SK-N-SH (cell line): ENCODE data around the gene CBX7. TPM values are rescaled to one million over a fixed set of nuclear protein-coding genes. Genes with fewer than 3 reads are reported as not detected.
A peak's percentile ranks its signal among the peaks of the same experiment; 100 is the strongest.

Experiments used
- CTCF ChIA-PET: fragments of 300-600, 350-600 bp; formaldehyde crosslinking; extraction: SDS; loops from one replicate; lab custom pipeline; 2021; lab: Yijun Ruan, JAX
- POLR2A ChIA-PET: fragments of 350-600 bp; sonication (Branson Sonifier 250); formaldehyde crosslinking; extraction: SDS; loops from one replicate; lab custom pipeline; 2020; ENCODE audit warnings: antibody characterized with exemption, inconsistent platforms; lab: Yijun Ruan, JAX
- DNase-seq: peaks from one replicate; pipeline ENCODE4 v3.0.0; 2012
- H2AFZ ChIP-seq: fragments of 200-600 bp; sonication (generic); 2 replicates; pipeline ENCODE4 v1.8.1; 2016; ENCODE audit warnings: antibody characterized with exemption, mild to moderate bottlenecking, low read depth
- H3F3A ChIP-seq: fragments of 200-600 bp; sonication (generic); replicated peaks from 2 replicates; pipeline ENCODE3; 2016; ENCODE audit warnings: antibody characterized with exemption, mild to moderate bottlenecking; ENCODE audit not compliant: insufficient read depth
- H3K27ac ChIP-seq, 2 experiments: fragments of 200-500 bp in 1 of 2; fragments of 200-600 bp in 1 of 2; sonication (Bioruptor generic) in 1 of 2; sonication (generic), shearing (Covaris generic) in 1 of 2; 2 replicates each; pipeline versions ENCODE4 v1.5.1 to v1.6.1; 2014 to 2016; ENCODE audit warnings: low read depth in 2 of 2, inconsistent platforms in 1 of 2, low read length in 1 of 2, mild to moderate bottlenecking in 1 of 2, mixed read lengths in 1 of 2
- H3K27me3 ChIP-seq: fragments of 200-600 bp; sonication (generic), shearing (Covaris generic); 2 replicates; pipeline ENCODE4 v1.6.1; 2016; ENCODE audit warnings: mixed run types; ENCODE audit not compliant: insufficient read depth
- H3K36me3 ChIP-seq, 2 experiments: fragments of 200-500 bp in 1 of 2; fragments of 200-600 bp in 1 of 2; sonication (Bioruptor generic) in 1 of 2; sonication (generic) in 1 of 2; replicated peaks in 1 of 2; 2 replicates each; pipeline versions ENCODE3 to v1.5.1; 2014 to 2016; ENCODE audit warnings: low read length in 1 of 2, mild to moderate bottlenecking in 1 of 2; ENCODE audit not compliant: insufficient read depth in 2 of 2, control insufficient read depth in 1 of 2
- H3K4me1 ChIP-seq, 2 experiments: fragments of 200-500 bp in 1 of 2; fragments of 200-600 bp in 1 of 2; sonication (Bioruptor generic) in 1 of 2; sonication (generic), shearing (Covaris generic) in 1 of 2; 2 replicates each; pipeline versions ENCODE4 v1.5.1 to v1.6.1; 2014 to 2016; ENCODE audit warnings: low read depth in 1 of 2, low read length in 1 of 2, mixed run types in 1 of 2; ENCODE audit not compliant: insufficient read depth in 2 of 2, control insufficient read depth in 1 of 2
- H3K4me2 ChIP-seq: fragments of 200-600 bp; sonication (generic), shearing (Covaris generic); 2 replicates; pipeline ENCODE4 v1.6.1; 2017; ENCODE audit warnings: mixed run types
- H3K4me3 ChIP-seq, 2 experiments: fragments of 200-500 bp in 1 of 2; fragments of 200-600 bp in 1 of 2; sonication (Bioruptor generic) in 1 of 2; sonication (generic), shearing (Covaris generic) in 1 of 2; 2 replicates each; pipeline versions ENCODE4 v1.5.1 to v1.8.1; 2014 to 2016; ENCODE audit warnings: low read depth in 2 of 2, inconsistent platforms in 1 of 2, low read length in 1 of 2, mild to moderate bottlenecking in 1 of 2, mixed read lengths in 1 of 2, moderate library complexity in 1 of 2
- H3K79me2 ChIP-seq: fragments of 200-600 bp; sonication (generic); 2 replicates; pipeline ENCODE4 v1.8.1; 2017; ENCODE audit warnings: mild to moderate bottlenecking; ENCODE audit not compliant: insufficient read depth
- H3K9ac ChIP-seq: fragments of 200-600 bp; sonication (generic); 2 replicates; pipeline ENCODE4 v1.6.1; 2017; ENCODE audit warnings: mixed run types
- H3K9me2 ChIP-seq: fragments of 200-600 bp; sonication (generic); 2 replicates; pipeline ENCODE4 v1.6.1; 2017; ENCODE audit warnings: mixed run types
- H3K9me3 ChIP-seq: fragments of 200-600 bp; sonication (generic); 2 replicates; pipeline ENCODE4 v1.6.1; 2017; ENCODE audit warnings: mixed run types, mild to moderate bottlenecking, moderate library complexity
- H4K20me1 ChIP-seq: fragments of 200-600 bp; sonication (generic); 2 replicates; pipeline ENCODE4 v1.6.1; 2017; ENCODE audit warnings: mild to moderate bottlenecking, mixed run types; ENCODE audit not compliant: insufficient read depth
- CTCF ChIP-seq: fragments of 200-600 bp; sonication (generic); IDR thresholded peaks from 2 replicates; pipeline ENCODE4 v1.6.1; 2017; ENCODE audit warnings: antibody characterized with exemption, mild to moderate bottlenecking, moderate library complexity
- ELF1 ChIP-seq: IDR thresholded peaks from 2 replicates; pipeline ENCODE4 v1.4.0; 2012
- FOXJ3 ChIP-seq: sonication (generic); formaldehyde crosslinking; IDR thresholded peaks from 2 replicates; pipeline ENCODE4 v1.5.1; 2020; ENCODE audit warnings: mild to moderate bottlenecking, missing genetic modification reagents
- FOXM1 ChIP-seq: IDR thresholded peaks from 2 replicates; pipeline ENCODE4 v1.4.0; 2012; ENCODE audit warnings: low read depth, mild to moderate bottlenecking
- GABPA ChIP-seq: IDR thresholded peaks from 2 replicates; pipeline ENCODE4 v1.4.0; 2012; ENCODE audit warnings: low read depth, mild to moderate bottlenecking
- JUND ChIP-seq: IDR thresholded peaks from 2 replicates; pipeline ENCODE4 v1.4.0; 2012
- MAX ChIP-seq: IDR thresholded peaks from 2 replicates; pipeline ENCODE4 v1.4.0; 2012; ENCODE audit warnings: low read depth
- MXI1 ChIP-seq: IDR thresholded peaks from 2 replicates; pipeline ENCODE4 v1.6.1; 2012; ENCODE audit warnings: mild to moderate bottlenecking, low read depth, low read length, improper control_type of control experiment
- NFIC ChIP-seq: IDR thresholded peaks from 2 replicates; pipeline ENCODE4 v1.4.0; 2012; ENCODE audit warnings: borderline replicate concordance
- RAD21 ChIP-seq: IDR thresholded peaks from 2 replicates; pipeline ENCODE4 v1.6.1; 2012; ENCODE audit warnings: mild to moderate bottlenecking, low read length
- REST ChIP-seq: IDR thresholded peaks from 2 replicates; pipeline ENCODE4 v1.6.1; 2012; ENCODE audit warnings: mild to moderate bottlenecking, low read depth, low read length, moderate library complexity
- RXRA ChIP-seq: IDR thresholded peaks from 2 replicates; pipeline ENCODE4 v1.4.0; 2012; ENCODE audit warnings: low read depth, mild to moderate bottlenecking, borderline replicate concordance
- SIN3A ChIP-seq: IDR thresholded peaks from 2 replicates; pipeline ENCODE4 v1.6.1; 2012; ENCODE audit warnings: low read depth, mild to moderate bottlenecking, low read length, moderate library complexity, borderline replicate concordance
- SMC3 ChIP-seq: IDR thresholded peaks from 2 replicates; pipeline ENCODE4 v1.6.1; 2012; ENCODE audit warnings: low read depth, low read length, improper control_type of control experiment
- TAF1 ChIP-seq: IDR thresholded peaks from 2 replicates; pipeline ENCODE4 v1.6.1; 2012; ENCODE audit warnings: low read depth, mild to moderate bottlenecking, low read length, moderate library complexity, borderline replicate concordance
- TCF12 ChIP-seq: IDR thresholded peaks from 2 replicates; pipeline ENCODE4 v1.4.0; 2012
- TEAD4 ChIP-seq: IDR thresholded peaks from 2 replicates; pipeline ENCODE4 v1.4.0; 2012; ENCODE audit warnings: mild to moderate bottlenecking, borderline replicate concordance; ENCODE audit not compliant: insufficient read depth
- YY1 ChIP-seq: IDR thresholded peaks from 2 replicates; pipeline ENCODE4 v1.4.0; 2012; ENCODE audit warnings: low read depth, mild to moderate bottlenecking
- WGBS: methylation state at CpG from one replicate; pipeline ENCODE4 v1.1.6; 2017; ENCODE audit warnings: low lambda C conversion rate; 5-methylcytosine and 5-hydroxymethylcytosine counted together
- polyA plus RNA-seq, 3 experiments: library from polyadenylated mRNA; depleted of rRNA; stranded (reverse); fragments of >200 nt; gene quantifications; 2 replicates each; pipeline ENCODE4 v1.2.3, GENCODE V29; 2012

Gene CBX7
- polyA plus RNA-seq, 1 of the 3 experiments (the other 2 are of a cell fraction), result 2.3 TPM

GRCh38 chr22:39117585-39118191 lies 34.8 kb downstream of the CBX7 start:
- Histone ChIP-seq H4K20me1 (no peaks in the 10 kb centered on the region), H3K9me3 (no peaks in the 10 kb centered on the region), H3K9ac (no peak overlapping the region), H3K36me3 (no peaks in the 10 kb centered on the region), H3K9me2 (no peaks in the 10 kb centered on the region), H3K4me2 (no peak overlapping the region), H3K4me3 (no peak overlapping the region), H2AFZ (no peak overlapping the region), H3K27me3 (no peaks in the 10 kb centered on the region), H3K27ac (no peak overlapping the region), H3K4me1 (no peaks in the 10 kb centered on the region), H3F3A (no peaks in the 10 kb centered on the region), H3K79me2 (no peaks in the 10 kb centered on the region)
- WGBS, result 77% methylated on average over 14 of the region's 14 CpGs
- CTCF ChIA-PET, result interaction anchor here (1.2 kb wide), 1 partner anchor 193 kb away, joined by 3 read pairs; no protein-coding TSS in a partner anchor
- TF ChIP-seq CTCF (peak; percentile 39), TAF1 (no peak), RAD21 (0 out of 2 replicates have a peak, but pooled peaks have one; percentile 26), SMC3 (peak; percentile 27; the same call in 1 of the 2 replicates)
- POLR2A ChIA-PET, result no interaction called here
- DNase-seq, result no peak

- Histone ChIP-seq H3K9me3 (no peaks in the 10 kb centered on the region), H3K9me2 (no peaks in the 10 kb centered on the region), H3K4me1 (peaks cover 0 to 3% of the 10 kb centered on the region in 2 experiments; a peak in 1 of 4 replicates), H3K9ac (no peak overlapping the region), H2AFZ (no peak overlapping the region), H3K4me3 (no peak overlapping the region), H3K36me3 (no peaks in the 10 kb centered on the region), H4K20me1 (no peaks in the 10 kb centered on the region), H3K27me3 (no peaks in the 10 kb centered on the region), H3K27ac (no peak overlapping the region), H3K79me2 (no peaks in the 10 kb centered on the region), H3K4me2 (no peak overlapping the region), H3F3A (no peaks in the 10 kb centered on the region)
- no peak for DNase-seq
- CTCF ChIA-PET, result interaction anchor here (1.3 kb wide), 1 partner anchor 247 kb away, joined by 8 read pairs; no protein-coding TSS in a partner anchor
- POLR2A ChIA-PET, result no interaction called here
- 60% methylated on average over 8 of the region's 9 CpGs for WGBS
- TF ChIP-seq TEAD4 (no peak), CTCF (no peak), FOXJ3 (CRISPR knock-in tag) (no peak), SIN3A (no peak), TCF12 (no peak), JUND (no peak), MXI1 (no peak), NFIC (no peak), RXRA (no peak), ELF1 (no peak), RAD21 (no peak), MAX (no peak), FOXM1 (no peak), REST (no peak), GABPA (no peak), YY1 (no peak)
Observed at GRCh38 chr22:39115977-39116621, 36.4 kb downstream of the CBX7 start.
